Muscle layer of colon (tissue), 2 donors: ENCODE results near the gene NUTM2D.
"Not testable (repeated sequence)": the region's sequence is repeated elsewhere in the genome, so short reads cannot be mapped to it uniquely, and the experiment has no call there.

Experiments used
- H3K27ac ChIP-seq: one replicate; pipeline ENCODE4 v1.7.0; 2013; ENCODE audit warnings: low read depth, mild to moderate bottlenecking, low read length, moderate library complexity
- H3K27me3 ChIP-seq, 2 donors: one replicate each; pipeline ENCODE4 v1.7.0; 2013; ENCODE audit warnings: low read length in 2 of 2, mild to moderate bottlenecking in 2 of 2; ENCODE audit not compliant: insufficient read depth in 2 of 2, control insufficient read depth in 1 of 2
- H3K36me3 ChIP-seq: one replicate; pipeline ENCODE4 v1.7.0; 2013; ENCODE audit warnings: mild to moderate bottlenecking, low read length; ENCODE audit not compliant: insufficient read depth
- H3K4me1 ChIP-seq: one replicate; pipeline ENCODE4 v1.7.0; 2013; ENCODE audit warnings: mild to moderate bottlenecking, low read length; ENCODE audit not compliant: insufficient read depth
- H3K4me3 ChIP-seq, 2 donors: one replicate each; pipeline ENCODE4 v1.7.0; 2013; ENCODE audit warnings: low read length in 2 of 2, low read depth in 1 of 2, mild to moderate bottlenecking in 1 of 2, moderate library complexity in 1 of 2
- H3K9ac ChIP-seq: one replicate; pipeline ENCODE4 v1.7.0; 2013; ENCODE audit warnings: low read length
- H3K9me3 ChIP-seq: one replicate; pipeline ENCODE4 v1.7.0; 2013; ENCODE audit warnings: mild to moderate bottlenecking, low read length
- donor health status: abdominal sarcoma.
- donor health status: Adenocarcinoma of cecum.

The NUTM2D gene

DNA sequence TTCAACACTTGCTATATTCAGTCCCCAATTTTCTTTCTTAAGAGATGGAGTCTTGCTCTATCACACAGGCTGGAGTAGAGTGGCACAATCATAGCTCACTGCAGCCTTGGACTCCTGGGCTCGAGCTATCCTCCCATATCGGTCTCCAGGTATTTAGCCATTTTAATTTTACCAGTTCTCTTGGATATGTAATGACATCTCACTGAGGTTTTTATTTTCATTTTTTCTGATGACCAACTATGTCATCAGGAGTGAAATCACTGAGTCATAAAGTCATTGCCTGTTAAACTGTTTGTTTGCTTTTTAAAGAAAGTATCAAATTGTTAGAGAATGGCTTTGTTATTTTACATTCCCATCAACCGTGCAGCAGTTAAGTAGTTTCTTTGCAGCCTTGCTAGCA lies 17.1 kb upstream of the NUTM2D start:
- not testable (repeated sequence) for H3K27ac ChIP-seq, H3K9ac ChIP-seq, H3K4me3 ChIP-seq, H3K27me3 ChIP-seq, H3K9me3 ChIP-seq, H3K36me3 ChIP-seq, H3K4me1 ChIP-seq

DNA sequence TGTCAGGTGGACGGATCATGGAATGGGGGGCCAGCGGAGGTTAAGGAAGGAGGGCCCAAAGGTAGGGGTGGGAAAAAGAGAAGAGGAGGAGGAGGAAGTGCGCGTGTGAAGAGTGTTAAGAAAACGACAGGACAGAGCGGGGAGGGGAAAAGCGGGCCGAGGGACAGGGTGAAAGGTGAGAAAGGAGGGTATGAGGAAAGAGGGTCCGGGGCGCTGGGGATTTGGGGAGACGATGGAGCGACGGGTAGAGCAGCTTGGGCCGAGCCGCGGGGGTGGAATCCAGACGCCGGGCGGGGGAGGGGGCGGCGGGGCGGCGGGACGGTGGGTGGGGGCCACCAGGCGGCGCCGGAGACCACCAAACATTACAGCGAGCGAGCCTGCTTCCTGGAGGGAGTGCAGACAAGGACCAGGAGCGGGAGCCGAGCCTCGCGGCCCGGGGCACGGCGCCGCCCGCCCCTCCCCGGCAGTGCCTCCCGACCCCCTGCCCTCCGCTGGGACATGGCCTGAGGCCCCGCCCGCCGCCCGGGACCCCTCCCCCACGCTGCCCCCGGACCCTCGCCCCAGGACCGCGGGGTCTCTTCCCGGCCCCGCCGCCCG lies 15.9 kb upstream of the NUTM2D start:
- not testable (repeated sequence) for H3K4me1 ChIP-seq, H3K36me3 ChIP-seq, H3K9ac ChIP-seq, H3K27me3 ChIP-seq, H3K4me3 ChIP-seq, H3K9me3 ChIP-seq
- H3K27ac ChIP-seq = peak overlapping the region; percentile 72

DNA sequence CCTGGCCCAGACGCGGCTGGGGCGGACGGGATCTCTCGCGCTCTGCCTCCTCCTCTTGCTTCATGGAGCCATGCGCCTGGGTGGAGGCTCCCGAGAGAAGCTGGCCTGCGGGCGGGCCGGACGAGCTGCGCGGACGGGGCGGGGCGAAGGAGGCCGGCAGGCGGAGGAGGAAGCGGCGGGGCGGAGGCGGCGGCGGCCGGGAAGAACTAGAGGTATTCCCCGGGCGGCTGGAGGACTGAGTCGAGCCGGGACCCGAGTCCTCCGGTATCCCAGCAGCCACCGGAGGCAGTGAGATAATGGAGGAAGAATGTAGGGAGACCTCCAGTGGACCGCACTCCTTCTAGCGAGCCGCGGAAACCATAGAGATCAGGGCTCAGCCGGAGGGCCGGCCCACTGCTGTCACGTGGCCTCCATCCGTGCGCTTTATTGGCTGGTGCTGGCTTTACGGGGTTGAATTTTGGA lies 15.3 kb upstream of the NUTM2D start:
- Histone ChIP-seq H3K27ac (peak overlapping the region; percentile 72), H3K4me3 (peak overlapping the region in 1 of 2 donors; percentile 32)
- H3K9ac ChIP-seq, H3K27me3 ChIP-seq, H3K36me3 ChIP-seq, H3K4me1 ChIP-seq, H3K9me3 ChIP-seq: not testable (repeated sequence)

DNA sequence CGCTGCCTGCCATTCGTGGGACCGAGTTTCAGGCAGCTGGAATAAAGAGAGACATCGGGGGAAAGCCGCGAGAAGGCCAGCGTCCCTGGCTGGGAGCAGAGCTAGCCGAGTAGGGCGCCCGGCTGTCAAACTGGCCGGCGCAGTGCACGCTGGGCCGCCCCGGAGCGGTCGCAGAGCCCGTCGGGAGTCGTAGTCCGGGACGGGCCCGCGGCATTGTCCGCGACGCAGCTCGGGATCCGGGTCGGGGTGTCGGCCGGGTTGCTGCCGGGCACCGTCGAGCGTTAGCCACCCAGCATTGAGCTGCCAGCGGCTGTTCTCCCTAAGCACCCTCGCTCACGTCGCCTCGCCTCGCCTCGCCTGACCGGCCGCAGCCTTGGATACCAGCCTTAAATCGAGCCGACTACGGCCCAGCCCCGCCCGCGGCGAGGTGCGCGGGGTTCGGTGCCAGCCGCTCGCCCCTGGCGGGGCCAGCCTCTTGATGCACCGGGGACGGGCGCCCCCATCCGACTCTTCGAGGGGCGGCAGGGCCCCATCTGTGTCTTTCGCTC lies 14.8 kb upstream of the NUTM2D start:
- not testable (repeated sequence) for H3K4me3 ChIP-seq, H3K27ac ChIP-seq, H3K36me3 ChIP-seq, H3K4me1 ChIP-seq, H3K9ac ChIP-seq, H3K27me3 ChIP-seq, H3K9me3 ChIP-seq

DNA sequence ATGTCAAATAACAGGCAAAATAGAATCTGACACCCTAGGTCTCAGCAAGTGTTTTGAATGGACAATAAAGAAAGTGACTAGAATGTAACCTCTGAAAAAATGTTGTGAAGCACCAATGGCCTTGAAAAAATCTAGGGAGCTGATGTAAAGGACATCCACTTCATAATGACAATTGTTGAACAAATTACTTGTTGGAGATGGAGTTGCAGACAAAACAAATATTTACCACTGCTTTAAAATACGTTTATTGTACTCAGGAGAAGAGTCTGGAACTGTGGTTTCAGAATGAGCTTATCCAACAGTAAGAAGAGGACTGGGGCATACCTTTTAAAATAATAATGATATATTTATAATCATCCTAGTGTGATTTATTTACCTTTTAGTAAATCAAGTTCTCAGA lies 11.8 kb upstream of the NUTM2D start:
- not testable (repeated sequence) for H3K9me3 ChIP-seq, H3K27ac ChIP-seq, H3K27me3 ChIP-seq

DNA sequence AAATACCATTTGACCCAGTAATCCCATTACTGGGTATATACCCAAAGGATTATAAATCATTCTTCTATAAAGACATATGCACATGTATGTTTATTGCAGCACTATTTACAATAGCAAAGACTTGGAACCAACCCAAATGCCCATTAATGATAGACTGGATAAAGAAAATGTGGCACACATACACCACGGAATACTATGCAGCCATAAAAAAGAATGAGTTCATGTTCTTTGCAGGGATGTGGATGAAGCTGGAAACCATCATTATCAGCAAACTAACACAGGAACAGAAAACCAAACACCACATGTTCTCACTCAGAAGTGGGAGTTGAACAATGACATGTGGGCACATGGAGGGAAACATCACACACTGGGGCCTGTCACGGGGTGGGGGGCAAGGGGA lies 7.4 kb upstream of the NUTM2D start:
- H3K9me3 ChIP-seq, H3K27ac ChIP-seq, H3K36me3 ChIP-seq, H3K4me1 ChIP-seq, H3K4me3 ChIP-seq, H3K27me3 ChIP-seq, H3K9ac ChIP-seq: not testable (repeated sequence)

More for the DNA sequence above, 11.8 kb upstream of the NUTM2D start:
- H3K4me1 ChIP-seq, H3K9ac ChIP-seq, H3K4me3 ChIP-seq, H3K36me3 ChIP-seq: not testable (repeated sequence)

DNA sequence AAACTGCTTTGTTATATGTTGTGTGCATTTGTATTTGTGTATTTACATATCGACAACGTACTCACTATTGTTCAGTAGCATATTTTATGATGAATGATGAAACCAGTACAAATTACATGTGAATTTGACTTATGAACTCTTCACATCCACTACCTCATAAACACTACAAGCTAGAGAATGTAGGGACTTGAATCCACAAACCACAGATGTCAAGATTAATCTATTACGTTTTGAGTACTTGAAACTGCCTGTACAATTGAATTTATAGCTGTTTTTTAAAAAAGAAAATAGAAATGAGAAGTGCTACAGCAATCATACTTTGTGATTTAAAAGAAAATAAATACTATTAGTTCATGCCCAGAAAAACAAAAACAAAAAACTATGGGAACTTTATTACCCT lies 4.7 kb upstream of the NUTM2D start:
- not testable (repeated sequence) for H3K4me1 ChIP-seq, H3K36me3 ChIP-seq, H3K27me3 ChIP-seq, H3K27ac ChIP-seq, H3K9ac ChIP-seq, H3K4me3 ChIP-seq, H3K9me3 ChIP-seq

DNA sequence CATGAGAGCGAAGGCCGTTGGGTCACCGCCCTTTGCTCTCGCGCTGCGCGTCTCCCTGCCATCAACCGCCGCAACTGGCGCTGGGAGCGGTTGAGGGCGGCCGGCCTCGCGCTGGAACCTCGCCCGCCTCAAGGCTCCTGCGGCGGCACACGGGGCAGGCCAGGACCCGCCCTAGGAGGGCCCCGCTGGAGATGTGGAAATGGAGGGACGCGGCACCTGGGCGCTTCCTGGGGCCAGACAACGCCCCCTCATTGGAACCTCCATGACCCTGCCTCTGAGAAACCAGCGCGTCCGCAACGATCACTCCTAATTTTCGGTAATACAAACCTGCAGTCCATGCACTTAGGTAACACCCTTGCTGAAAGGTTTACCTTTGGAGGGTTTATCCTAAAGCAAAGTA lies 2.4 kb upstream of the NUTM2D start:
- not testable (repeated sequence) for H3K4me3 ChIP-seq, H3K27me3 ChIP-seq, H3K9ac ChIP-seq, H3K4me1 ChIP-seq, H3K36me3 ChIP-seq, H3K27ac ChIP-seq, H3K9me3 ChIP-seq

DNA sequence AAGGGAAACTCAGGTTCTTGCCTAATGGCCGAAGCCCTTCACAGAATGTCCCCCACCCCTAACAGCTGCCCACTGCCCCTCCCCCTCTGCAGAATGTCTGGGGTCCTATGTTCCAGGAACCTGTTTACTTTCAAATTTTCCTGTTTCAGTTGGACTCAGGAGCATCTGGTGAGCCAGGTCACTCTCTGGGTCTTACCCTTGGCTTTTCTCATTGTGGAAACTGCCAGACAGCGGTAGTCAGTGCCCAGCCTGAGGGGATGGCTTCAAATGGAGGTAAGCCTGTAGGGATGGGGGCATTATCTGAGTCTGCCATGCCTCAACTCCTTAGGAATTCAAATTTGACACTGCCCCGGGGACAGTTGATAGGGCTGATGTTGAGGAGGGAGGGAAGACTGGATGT lies 615 bp downstream of the NUTM2D start:
- H3K9ac ChIP-seq, H3K4me1 ChIP-seq, H3K36me3 ChIP-seq, H3K9me3 ChIP-seq, H3K27me3 ChIP-seq, H3K27ac ChIP-seq, H3K4me3 ChIP-seq: not testable (repeated sequence)

DNA sequence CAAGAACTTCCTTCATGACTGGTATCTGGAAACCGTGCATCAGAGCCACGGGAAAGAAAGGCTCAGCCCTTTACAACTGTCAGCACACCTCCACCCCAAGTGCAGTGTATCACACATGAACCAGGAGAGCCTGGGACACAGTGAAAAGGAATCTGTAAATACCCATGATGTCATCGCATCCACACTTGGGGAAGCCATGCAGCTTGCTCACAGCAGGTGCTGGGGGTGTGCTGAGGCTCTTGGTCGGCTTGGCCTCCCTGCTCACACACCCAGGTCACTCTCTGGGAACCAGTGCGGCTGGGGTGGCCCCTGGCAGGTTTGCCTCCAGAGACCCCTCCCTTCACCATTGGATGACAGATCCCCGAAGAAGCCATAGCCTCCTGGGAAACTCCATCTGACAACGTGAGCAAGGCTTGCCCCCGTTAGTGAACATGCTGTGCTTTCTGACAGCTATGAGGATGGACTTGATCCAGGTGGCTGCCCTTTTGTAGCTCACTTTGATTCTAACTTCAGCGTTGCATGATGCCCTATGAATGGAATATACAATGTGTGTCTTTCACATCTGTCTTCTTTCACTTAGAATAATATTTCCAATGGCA lies 12.1 kb downstream of the NUTM2D start:
- not testable (repeated sequence) for H3K4me1 ChIP-seq, H3K36me3 ChIP-seq, H3K27me3 ChIP-seq, H3K4me3 ChIP-seq, H3K9ac ChIP-seq, H3K9me3 ChIP-seq, H3K27ac ChIP-seq

DNA sequence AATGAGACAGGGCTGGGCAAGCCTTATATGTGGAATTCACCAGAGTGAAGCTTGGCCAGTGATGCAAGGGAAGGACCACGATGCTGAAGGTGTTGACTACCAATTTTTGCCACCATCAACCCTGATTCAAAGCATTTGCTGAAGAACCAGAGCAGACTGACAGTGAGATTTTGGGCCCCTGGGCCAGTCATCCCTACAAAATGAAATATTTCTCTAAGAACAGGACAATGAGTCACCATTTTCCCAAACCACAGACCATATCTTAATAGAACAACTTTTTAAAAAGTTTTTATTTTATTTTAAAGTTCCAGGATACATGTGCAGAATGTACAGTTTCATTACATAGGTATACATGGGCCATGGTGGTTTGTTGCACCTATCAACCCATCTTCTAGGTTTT lies 16.5 kb downstream of the NUTM2D start:
- H3K4me1 ChIP-seq, H3K27me3 ChIP-seq, H3K9me3 ChIP-seq, H3K4me3 ChIP-seq, H3K36me3 ChIP-seq, H3K27ac ChIP-seq, H3K9ac ChIP-seq: not testable (repeated sequence)

DNA sequence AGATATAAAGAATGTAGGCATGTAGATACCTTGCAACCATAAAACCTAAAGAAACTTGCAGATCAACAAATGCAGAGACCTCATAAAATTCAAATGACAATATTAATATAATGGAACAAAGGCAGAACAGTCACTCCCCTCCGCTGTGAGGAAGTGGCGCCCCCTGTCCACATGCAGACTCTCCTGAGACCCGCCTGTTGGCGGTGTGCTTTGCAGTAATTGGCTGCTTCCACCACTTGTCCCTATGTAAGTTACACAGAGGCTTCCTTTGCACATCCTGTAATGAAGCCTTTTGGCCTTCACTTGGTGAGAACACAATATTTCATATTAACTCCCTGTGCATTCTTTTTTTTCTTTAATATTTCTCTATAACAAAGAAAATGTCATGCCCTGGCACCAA lies 21.6 kb downstream of the NUTM2D start:
- not testable (repeated sequence) for H3K9ac ChIP-seq, H3K36me3 ChIP-seq, H3K9me3 ChIP-seq, H3K27me3 ChIP-seq, H3K4me1 ChIP-seq, H3K27ac ChIP-seq, H3K4me3 ChIP-seq
